Measurements from ENCODE around the gene ETV5. TPM values are rescaled to one million over a fixed set of nuclear protein-coding genes. Genes with fewer than 3 reads are reported as not detected.
A peak's percentile ranks its signal among the peaks of the same experiment; 100 is the strongest.

The ETV5 gene
- total RNA-seq, 1 donor from 2014 or later = 46.2 TPM

- DNase-seq = no peak
These were observed 14.1 kb upstream of the ETV5 start for GRCh38 chr3:186123012-186123411.

DNA sequence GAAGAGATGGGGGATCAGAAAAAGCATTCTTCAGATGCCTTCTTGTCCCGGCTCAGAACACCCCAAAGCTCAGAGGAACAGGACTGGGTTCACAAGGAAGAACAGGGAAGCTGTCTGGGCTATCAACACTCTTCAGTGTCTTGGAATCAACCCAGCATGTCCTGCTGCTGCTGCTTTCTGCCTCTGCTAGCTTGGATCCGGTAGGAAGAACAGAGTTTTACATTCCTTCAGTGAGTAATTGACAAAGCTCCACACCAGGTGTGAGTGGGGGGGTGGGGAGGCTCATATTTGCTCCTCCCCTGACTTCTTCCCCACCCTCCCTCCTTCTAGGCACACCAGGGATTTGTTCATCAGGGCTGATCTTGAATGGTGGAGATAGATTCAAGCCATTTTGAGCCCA, 13.1 kb upstream of the ETV5 start:
- DNase-seq = no peak

DNA sequence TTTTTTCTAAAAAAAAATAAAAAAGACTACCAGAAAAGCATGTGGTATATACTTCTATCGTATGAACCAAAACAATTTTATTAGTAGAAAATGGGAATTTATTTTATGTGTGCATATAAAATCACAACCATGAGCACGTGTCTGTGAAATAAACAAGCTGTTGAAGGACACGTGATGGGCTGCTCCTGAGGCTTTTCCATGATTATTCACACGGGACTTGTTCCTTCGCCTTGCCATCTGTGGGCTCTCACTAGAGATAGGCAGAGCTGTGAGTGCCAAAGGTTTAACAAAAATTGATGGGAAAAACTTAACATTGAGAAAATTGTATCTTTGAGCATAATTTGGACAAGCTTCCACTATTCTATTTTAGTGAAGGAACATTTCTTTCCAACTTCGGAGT, 12.4 kb upstream of the ETV5 start:
- no peak for DNase-seq

DNA sequence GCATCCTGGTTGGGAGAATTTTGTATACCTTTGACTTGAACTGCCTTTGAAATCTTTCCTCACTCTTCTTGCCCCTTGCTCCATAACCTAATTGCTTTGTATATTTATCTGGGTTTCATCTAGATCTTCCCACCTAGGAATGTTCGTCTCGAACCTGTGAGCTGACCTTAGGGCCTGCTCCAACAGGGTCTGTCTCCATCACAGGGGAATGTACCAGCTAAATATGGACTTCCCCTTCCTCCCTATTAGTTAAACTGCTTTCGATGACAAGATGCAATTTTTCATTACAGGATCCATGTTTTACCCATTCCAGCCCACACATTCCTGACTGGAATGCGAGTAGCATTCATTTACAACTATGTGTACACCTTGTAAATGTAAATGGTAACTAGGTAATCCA, 10.6 kb upstream of the ETV5 start:
- DNase-seq = no peak

GRCh38 chr3:186118692-186119091, 9.8 kb upstream of the ETV5 start:
- DNase-seq = no peak

DNA sequence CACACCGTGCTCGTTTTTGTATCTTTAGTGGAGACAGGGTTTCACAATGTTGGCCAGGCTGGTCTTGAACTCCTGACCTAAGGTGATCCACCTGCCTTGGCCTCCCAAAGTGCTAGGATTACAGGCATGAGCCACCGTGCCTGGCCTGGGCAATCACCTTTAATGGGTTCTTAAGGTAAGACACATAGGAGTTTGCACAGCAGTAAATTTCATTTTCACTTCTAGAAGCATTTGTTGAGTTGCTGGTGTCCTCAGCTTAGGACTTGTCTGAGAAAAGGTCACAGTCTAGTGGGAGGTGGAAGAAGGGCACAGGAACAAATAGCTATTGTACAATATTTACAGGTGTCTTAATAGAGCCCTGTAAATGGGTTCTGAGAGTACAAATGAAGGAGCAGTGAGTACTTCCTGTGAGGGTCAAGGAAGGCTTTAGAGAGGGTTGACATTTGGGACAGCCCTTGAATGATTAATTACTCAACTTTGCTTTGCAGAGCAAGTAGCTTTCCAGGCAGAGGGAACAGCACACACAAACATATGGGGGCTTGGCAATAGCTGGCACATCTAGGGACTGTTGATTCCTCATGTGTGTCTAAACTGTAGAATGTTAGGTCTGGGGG, 8.7 kb upstream of the ETV5 start:
- DNase-seq = no peak

GRCh38 chr3:186115239-186115996, 6.5 kb upstream of the ETV5 start:
- no peak for DNase-seq

DNA sequence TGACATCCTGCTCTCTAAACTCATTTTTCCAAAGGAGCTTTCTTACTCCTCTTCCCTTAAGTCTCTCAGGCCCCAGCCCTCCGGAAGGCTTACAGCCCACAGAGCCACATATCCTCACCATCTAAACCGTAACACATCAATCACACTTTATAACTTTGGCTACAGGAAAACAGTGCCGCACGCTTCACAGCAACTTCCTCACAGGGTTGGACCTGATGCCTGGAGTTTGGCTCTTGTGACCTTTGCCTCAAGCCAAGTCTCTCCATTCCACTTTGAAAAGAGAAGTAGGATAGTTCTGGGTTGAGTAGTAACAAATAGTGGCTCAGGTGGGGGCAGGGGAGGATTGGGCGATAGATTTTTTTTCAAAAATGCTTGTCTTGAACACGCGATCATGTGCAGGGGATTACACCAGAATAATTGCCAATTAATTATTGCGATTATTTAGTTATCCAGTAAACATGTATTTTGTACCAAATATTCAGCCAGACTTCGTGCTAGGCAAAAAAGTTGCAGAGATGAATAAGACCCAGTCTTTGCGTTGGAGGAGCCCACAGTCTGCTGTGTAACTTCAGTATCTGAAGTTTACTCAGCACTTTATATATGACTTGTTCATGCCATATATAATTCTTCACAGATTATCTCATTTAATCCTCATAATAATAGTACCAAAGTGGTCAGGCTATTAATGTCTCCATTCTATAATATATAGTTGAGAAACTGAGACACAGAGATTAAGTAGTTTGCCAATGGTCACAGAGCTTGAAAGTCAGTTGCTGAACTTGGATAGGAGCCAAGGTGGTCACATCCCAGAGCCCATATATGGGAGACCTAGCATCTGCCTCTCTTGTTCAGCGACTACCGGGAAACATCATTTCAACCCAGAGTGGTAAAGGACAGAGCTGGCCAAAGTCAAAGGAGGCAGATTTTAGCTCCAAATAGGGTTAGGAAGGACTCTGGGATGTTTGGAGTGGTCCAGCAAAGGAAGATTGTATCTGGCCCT, 2.4 kb upstream of the ETV5 start:
- DNase-seq = no peak

DNA sequence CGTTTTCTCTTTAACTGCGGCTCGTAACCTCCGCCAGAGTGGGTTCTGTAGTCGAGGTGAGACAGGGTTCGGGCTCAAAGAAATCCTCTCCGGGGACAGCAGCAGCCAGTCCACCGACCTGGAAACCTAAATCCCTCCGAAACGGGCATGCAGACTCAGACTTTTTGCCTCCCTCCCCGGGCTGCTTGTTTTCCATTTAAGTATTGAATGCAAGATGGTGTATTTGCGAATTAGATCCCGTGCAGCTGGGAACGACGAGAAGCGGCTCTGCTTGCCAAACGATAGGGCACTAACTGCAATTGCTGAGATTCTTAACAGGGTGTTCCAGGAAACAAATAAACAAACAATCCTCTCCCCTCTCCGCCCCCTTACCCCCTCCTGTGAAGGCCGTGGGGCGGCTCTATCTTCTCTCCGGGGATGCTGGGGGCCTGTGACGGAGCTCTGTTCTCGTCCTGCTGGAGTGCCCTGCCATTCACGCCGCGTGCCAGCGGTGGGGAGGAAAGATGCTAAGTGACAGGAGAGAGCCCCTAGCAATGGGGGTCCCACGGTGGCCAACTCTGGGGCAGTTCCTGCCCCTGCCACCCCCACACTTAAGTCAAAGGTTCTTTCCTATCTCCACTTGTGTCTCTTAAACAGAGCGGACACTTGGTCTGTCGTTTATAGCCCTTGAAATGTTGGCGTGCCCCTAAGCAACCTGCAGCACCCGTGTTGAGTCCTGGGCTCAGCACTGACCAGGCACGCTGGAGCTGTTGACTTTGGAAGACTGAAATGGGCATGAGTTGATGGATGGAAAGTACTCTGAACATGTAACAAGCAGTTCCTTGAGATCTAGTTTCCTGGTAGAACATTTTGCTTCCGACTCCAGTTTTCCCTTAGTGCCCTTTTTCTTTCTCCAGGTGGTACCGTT, 1.3 kb upstream of the ETV5 start:
- DNase-seq = no peak

GRCh38 chr3:186108106-186108940, 566 bp downstream of the ETV5 start:
- no peak for DNase-seq

- peak; percentile 42 for DNase-seq
These were observed 1.4 kb downstream of the ETV5 start for GRCh38 chr3:186107215-186108105.

- DNase-seq = no peak
These were observed 3.3 kb downstream of the ETV5 start for GRCh38 chr3:186105543-186105942.

- no peak for DNase-seq
These were observed 6.2 kb downstream of the ETV5 start for GRCh38 chr3:186102687-186103086.

DNA sequence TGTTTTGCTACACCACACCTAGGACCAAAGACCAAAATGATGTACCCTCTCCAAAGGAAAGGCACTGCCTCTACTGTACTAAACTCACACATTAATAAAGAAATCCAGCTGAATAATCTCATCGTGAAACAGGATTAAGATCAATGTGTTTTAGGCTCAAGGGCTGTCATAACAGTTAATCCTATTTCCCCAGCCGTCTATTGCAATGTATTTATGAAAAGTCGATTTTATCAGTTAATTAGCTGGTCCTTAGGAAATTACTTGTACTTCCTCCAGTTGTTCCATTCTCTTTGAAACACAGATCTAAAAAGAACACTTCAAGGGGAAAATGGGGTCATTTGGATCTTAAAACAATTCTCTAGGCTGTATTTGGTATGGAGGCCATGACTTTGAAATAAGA, 8.5 kb downstream of the ETV5 start:
- no peak for DNase-seq

- DNase-seq = peak; percentile 38
These were observed 9.7 kb downstream of the ETV5 start for GRCh38 chr3:186099178-186099577.

GRCh38 chr3:186098740-186099139, 10.1 kb downstream of the ETV5 start:
- no peak for DNase-seq

DNA sequence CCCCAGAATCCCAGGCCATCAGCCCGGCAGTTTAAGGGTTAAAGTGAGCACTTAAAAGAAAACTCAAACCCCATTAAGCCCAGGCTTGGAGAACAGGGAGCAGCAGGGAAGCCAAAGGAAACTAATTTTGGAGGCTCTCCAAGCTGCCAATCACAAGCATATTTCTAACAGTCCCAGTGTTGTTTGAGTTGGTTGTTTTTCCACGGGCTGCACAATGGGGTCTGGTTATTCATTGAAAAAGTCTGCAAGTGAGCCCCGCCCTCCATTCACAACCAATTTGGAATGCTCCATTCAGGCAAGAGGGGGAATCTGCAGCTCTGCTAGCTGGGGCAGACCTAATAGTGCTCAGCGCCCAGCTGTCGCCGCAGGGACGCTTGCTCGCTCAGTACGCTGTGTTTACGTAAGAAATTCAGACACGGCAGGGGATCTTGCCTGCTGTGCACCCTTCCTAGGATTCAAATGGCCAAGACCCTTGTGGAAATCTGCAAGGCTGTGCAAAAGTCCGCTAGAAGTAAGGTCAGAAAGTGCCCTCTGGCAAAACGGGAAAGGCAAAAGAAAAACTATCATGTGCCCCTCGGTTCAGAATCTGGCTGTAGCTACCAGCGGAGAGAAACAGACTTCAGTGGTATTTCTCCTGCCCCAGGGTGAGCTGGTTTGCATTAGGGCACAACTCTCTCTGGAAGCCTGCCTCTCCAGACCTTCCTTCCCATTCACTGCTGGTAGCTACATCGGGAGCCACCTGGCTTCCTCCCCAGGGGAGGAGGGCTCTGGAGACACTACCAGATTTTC, 11.0 kb downstream of the ETV5 start:
- peak; percentile 84 for DNase-seq

- DNase-seq = no peak
These were observed 11.6 kb downstream of the ETV5 start for GRCh38 chr3:186097317-186097662.

DNA sequence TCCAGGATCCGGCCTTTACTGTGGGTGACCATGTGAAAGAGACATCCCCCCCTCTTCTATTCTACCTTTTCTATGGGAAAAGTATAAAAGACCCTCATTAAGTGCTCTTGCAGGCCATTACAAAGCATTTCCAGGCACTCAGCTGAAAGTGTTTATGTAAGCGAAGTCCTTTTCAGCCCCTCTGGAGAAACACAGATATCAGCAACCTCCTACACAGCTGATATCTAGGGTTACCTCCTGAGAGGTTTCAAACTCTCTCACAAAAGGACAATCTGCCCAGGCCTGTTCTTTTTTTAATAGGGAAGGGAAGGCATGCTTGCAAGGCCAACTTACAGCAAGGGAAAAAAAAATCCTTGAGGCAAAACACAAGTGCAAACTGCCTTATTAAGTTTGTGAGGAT, 12.6 kb downstream of the ETV5 start:
- DNase-seq = no peak

Measured in occipital lobe (tissue), 2 donors.